Stimulated activated naive B cell treated with anti-CD40 and anti-IgM and Interleukin-4, amounts not matched to agents 10 μg/mL and 1 μg/mL and 100 μg/mL, for 72 hours (primary cell): ENCODE data around the gene SETD2.
A peak's percentile ranks its signal among the peaks of the same experiment; 100 is the strongest.
"Not testable (repeated sequence)": the region's sequence is repeated elsewhere in the genome, so short reads cannot be mapped to it uniquely, and the experiment has no call there.

ENCODE experiments used
- ATAC-seq, 2 donors: fragments of 150-1000 bp; cut with Tn5 transposase; replicated peaks; 2 replicates each; pipeline ENCODE4 v1.10.0; 2021; ENCODE audit warnings: moderate library complexity in 1 of 2
- DNase-seq: peaks from one replicate; pipeline ENCODE4 v3.0.0; 2021
- H3K27ac Mint-ChIP-seq: one replicate; pipeline ENCODE4 v1.8.0; 2022; ENCODE audit warnings: mild to moderate bottlenecking, mixed read lengths
- H3K27me3 Mint-ChIP-seq, 2 donors: one replicate each; pipeline ENCODE4 v1.8.0; 2022; ENCODE audit warnings: mixed read lengths in 2 of 2
- H3K36me3 Mint-ChIP-seq, 2 donors: one replicate each; pipeline ENCODE4 v1.8.0; 2022; ENCODE audit warnings: mixed read lengths in 2 of 2, mild to moderate bottlenecking in 1 of 2
- H3K4me1 Mint-ChIP-seq, 2 donors: one replicate each; pipeline ENCODE4 v1.8.0; 2022; ENCODE audit warnings: mixed read lengths in 2 of 2, mild to moderate bottlenecking in 1 of 2
- H3K4me3 Mint-ChIP-seq, 2 donors: one replicate each; pipeline ENCODE4 v1.8.0; 2022; ENCODE audit warnings: mild to moderate bottlenecking in 2 of 2, mixed read lengths in 2 of 2, moderate library complexity in 1 of 2
- H3K9me3 Mint-ChIP-seq, 2 donors: one replicate each; pipeline ENCODE4 v1.8.0; 2022; ENCODE audit warnings: mixed read lengths in 2 of 2, mild to moderate bottlenecking in 1 of 2

Gene SETD2

GRCh38 chr3:47163169-47164006 lies 525 bp downstream of the SETD2 start:
- peak; percentile 26 to 35 for ATAC-seq
- Mint-ChIP-seq H3K27me3 (no peaks in the 10 kb centered on the region), H3K4me3 (peak overlapping the region; percentile 90 to 93), H3K9me3 (no peaks in the 10 kb centered on the region), H3K27ac (peak overlapping the region; percentile 98), H3K36me3 (peaks cover 12 to 15% of the 10 kb centered on the region in 2 donors), H3K4me1 (peaks cover 22 to 47% of the 10 kb centered on the region in 2 donors)
- DNase-seq, result peak; percentile 37

- ATAC-seq, result no peak
- H3K27ac Mint-ChIP-seq, result peak overlapping the region; percentile 98
- no peak for DNase-seq
- peaks cover 12 to 19% of the 10 kb centered on the region in 2 donors for H3K36me3 Mint-ChIP-seq
- H3K9me3 Mint-ChIP-seq, result no peaks in the 10 kb centered on the region
- peak overlapping the region; percentile 90 to 93 for H3K4me3 Mint-ChIP-seq
- no peaks in the 10 kb centered on the region for H3K27me3 Mint-ChIP-seq
- H3K4me1 Mint-ChIP-seq, result peaks cover 24 to 53% of the 10 kb centered on the region in 2 donors
Measured at GRCh38 chr3:47162697-47163168, 1.2 kb downstream of the SETD2 start.

GRCh38 chr3:47161983-47162696 lies 1.8 kb downstream of the SETD2 start:
- H3K9me3 Mint-ChIP-seq, result no peaks in the 10 kb centered on the region

DNA sequence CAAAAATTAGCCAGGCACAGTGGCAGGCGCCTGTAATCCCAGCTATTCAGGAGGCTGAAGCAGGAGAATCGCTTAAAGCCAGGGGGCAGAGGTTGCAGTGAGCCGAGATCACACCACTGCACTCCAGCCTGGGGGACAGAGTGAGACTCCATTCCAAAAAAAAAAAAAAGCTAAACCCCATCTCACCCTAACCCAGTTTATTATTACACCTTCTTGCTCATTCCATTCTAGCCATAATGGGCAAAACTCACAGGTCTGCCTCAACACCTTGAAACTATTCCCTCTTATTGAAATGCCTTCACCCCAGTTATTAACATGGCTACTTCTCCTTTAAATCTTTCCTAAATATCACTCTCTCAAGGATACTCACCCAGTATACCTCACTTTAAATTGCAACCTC lies 4.1 kb downstream of the SETD2 start:
- H3K36me3 Mint-ChIP-seq, result peaks cover 12 to 19% of the 10 kb centered on the region in 2 donors
- H3K4me1 Mint-ChIP-seq, result peaks cover 29 to 62% of the 10 kb centered on the region in 2 donors
- H3K27ac Mint-ChIP-seq, result peak overlapping the region; percentile 42
- peak overlapping the region in 1 of 2 donors; percentile 2 for H3K4me3 Mint-ChIP-seq
- no peak for ATAC-seq
- DNase-seq, result no peak
- H3K27me3 Mint-ChIP-seq, result no peaks in the 10 kb centered on the region
- no peaks in the 10 kb centered on the region for H3K9me3 Mint-ChIP-seq

More at GRCh38 chr3:47161983-47162696, 1.8 kb downstream of the SETD2 start:
- peaks cover 12 to 19% of the 10 kb centered on the region in 2 donors for H3K36me3 Mint-ChIP-seq
- peak overlapping the region; percentile 98 for H3K27ac Mint-ChIP-seq
- DNase-seq, result no peak
- no peak for ATAC-seq
- peak overlapping the region; percentile 90 to 93 for H3K4me3 Mint-ChIP-seq
- peaks cover 27 to 59% of the 10 kb centered on the region in 2 donors for H3K4me1 Mint-ChIP-seq
- no peaks in the 10 kb centered on the region for H3K27me3 Mint-ChIP-seq

- Mint-ChIP-seq H3K4me1 (peaks cover 34 to 76% of the 10 kb centered on the region in 2 donors), H3K9me3 (no peaks in the 10 kb centered on the region), H3K4me3 (no peak overlapping the region), H3K27me3 (no peaks in the 10 kb centered on the region), H3K27ac (no peak overlapping the region), H3K36me3 (peaks cover 16 to 28% of the 10 kb centered on the region in 2 donors)
- DNase-seq, result no peak
- no peak for ATAC-seq
Measured at GRCh38 chr3:47158208-47158607, 5.7 kb downstream of the SETD2 start.

GRCh38 chr3:47156396-47156795 lies 7.5 kb downstream of the SETD2 start:
- ATAC-seq, result no peak
- H3K4me1 Mint-ChIP-seq, result peaks cover 42 to 86% of the 10 kb centered on the region in 2 donors
- no peak for DNase-seq
- no peak overlapping the region for H3K4me3 Mint-ChIP-seq
- no peaks in the 10 kb centered on the region for H3K27me3 Mint-ChIP-seq
- H3K36me3 Mint-ChIP-seq, result peaks cover 14 to 28% of the 10 kb centered on the region in 2 donors
- H3K27ac Mint-ChIP-seq, result no peak overlapping the region
- no peaks in the 10 kb centered on the region for H3K9me3 Mint-ChIP-seq

GRCh38 chr3:47152578-47152977 lies 11.3 kb downstream of the SETD2 start:
- DNase-seq, result no peak
- Mint-ChIP-seq H3K4me3 (no peak overlapping the region), H3K9me3 (no peaks in the 10 kb centered on the region), H3K4me1 (peaks cover 31 to 65% of the 10 kb centered on the region in 2 donors), H3K27me3 (no peaks in the 10 kb centered on the region), H3K36me3 (peaks cover 6 to 10% of the 10 kb centered on the region in 2 donors), H3K27ac (no peak overlapping the region)
- no peak for ATAC-seq

DNA sequence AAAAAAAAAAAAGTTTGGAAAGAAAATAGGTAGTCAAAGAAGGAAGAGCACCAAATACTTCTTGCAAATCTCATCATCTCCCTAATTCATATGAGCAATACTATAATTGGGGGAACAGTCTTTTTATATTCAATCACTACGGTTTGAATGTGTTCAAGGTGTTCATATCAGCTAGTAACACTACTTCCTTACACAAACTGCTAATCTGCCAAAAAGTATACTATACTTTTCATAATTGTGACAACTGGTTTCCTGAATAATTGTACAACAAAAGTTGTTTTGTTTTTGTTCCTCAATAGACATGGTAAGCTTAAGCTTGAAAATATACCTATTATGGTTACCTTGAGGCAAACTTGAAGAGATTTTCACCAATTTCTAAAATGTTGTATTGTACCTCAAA lies 12.1 kb downstream of the SETD2 start:
- ATAC-seq (no peak), DNase-seq (no peak)
- Mint-ChIP-seq H3K36me3 (peaks cover 6 to 10% of the 10 kb centered on the region in 2 donors), H3K4me1 (peaks cover 29 to 62% of the 10 kb centered on the region in 2 donors), H3K27me3 (no peaks in the 10 kb centered on the region), H3K9me3 (no peaks in the 10 kb centered on the region), H3K27ac (peak overlapping the region; percentile 20), H3K4me3 (no peak overlapping the region)

- peak; percentile 29 to 55 for ATAC-seq
- Mint-ChIP-seq H3K27me3 (no peaks in the 10 kb centered on the region), H3K9me3 (no peaks in the 10 kb centered on the region), H3K4me1 (peaks cover 26 to 59% of the 10 kb centered on the region in 2 donors), H3K4me3 (no peak overlapping the region), H3K36me3 (peaks cover 4 to 8% of the 10 kb centered on the region in 2 donors), H3K27ac (no peak overlapping the region)
- no peak for DNase-seq
Measured at GRCh38 chr3:47149339-47149933, 14.5 kb downstream of the SETD2 start.

DNA sequence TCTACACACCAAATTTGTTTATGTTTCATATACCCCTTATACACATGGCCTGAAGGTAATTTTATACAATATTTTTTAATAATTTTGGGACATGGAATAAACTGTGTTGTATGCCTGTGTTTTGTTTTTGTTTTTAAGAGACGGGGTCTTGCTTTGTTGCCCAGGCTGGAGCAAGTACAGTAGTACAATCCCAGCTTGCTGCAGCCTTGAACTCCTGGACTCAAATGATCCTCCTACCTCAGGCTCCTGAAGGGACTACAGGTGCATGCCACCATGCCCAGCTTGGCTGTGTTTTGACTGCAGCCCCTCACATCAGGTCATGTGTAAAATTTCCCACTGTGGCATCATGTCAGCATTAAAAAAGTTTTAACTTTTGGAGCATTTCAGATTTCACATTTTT lies 18.6 kb downstream of the SETD2 start:
- H3K27me3 Mint-ChIP-seq, result no peaks in the 10 kb centered on the region
- ATAC-seq (no peak), DNase-seq (no peak)
- no peak overlapping the region for H3K4me3 Mint-ChIP-seq
- H3K36me3 Mint-ChIP-seq, result peaks cover 0 to 1% of the 10 kb centered on the region in 2 donors
- H3K4me1 Mint-ChIP-seq, result peaks cover 23 to 46% of the 10 kb centered on the region in 2 donors
- no peak overlapping the region for H3K27ac Mint-ChIP-seq
- no peaks in the 10 kb centered on the region for H3K9me3 Mint-ChIP-seq

- no peak overlapping the region for H3K27ac Mint-ChIP-seq
- peaks cover 6 to 9% of the 10 kb centered on the region in 2 donors for H3K36me3 Mint-ChIP-seq
- peaks cover 23 to 46% of the 10 kb centered on the region in 2 donors for H3K4me1 Mint-ChIP-seq
- no peak overlapping the region for H3K4me3 Mint-ChIP-seq
- peaks cover 2 to 6% of the 10 kb centered on the region in 2 donors for H3K9me3 Mint-ChIP-seq
- no peak for ATAC-seq
- no peaks in the 10 kb centered on the region for H3K27me3 Mint-ChIP-seq
- no peak for DNase-seq
Measured at GRCh38 chr3:47143068-47143467, 20.8 kb downstream of the SETD2 start.

- not testable (repeated sequence) for H3K9me3 Mint-ChIP-seq, H3K27ac Mint-ChIP-seq, H3K36me3 Mint-ChIP-seq, ATAC-seq, DNase-seq, H3K4me3 Mint-ChIP-seq, H3K27me3 Mint-ChIP-seq
- peaks cover 23 to 46% of the 10 kb centered on the region in 2 donors for H3K4me1 Mint-ChIP-seq
Measured at GRCh38 chr3:47142536-47142935, 21.4 kb downstream of the SETD2 start.

GRCh38 chr3:47140973-47141461 lies 22.9 kb downstream of the SETD2 start:
- H3K9me3 Mint-ChIP-seq, H3K36me3 Mint-ChIP-seq, H3K27me3 Mint-ChIP-seq, DNase-seq: not testable (repeated sequence)
- peak; percentile 80 to 89 for ATAC-seq
- peaks cover 27 to 44% of the 10 kb centered on the region in 2 donors for H3K4me1 Mint-ChIP-seq
- H3K4me3 Mint-ChIP-seq, result peak overlapping the region in 1 of 2 donors; percentile 56
- peak overlapping the region; percentile 65 for H3K27ac Mint-ChIP-seq

DNA sequence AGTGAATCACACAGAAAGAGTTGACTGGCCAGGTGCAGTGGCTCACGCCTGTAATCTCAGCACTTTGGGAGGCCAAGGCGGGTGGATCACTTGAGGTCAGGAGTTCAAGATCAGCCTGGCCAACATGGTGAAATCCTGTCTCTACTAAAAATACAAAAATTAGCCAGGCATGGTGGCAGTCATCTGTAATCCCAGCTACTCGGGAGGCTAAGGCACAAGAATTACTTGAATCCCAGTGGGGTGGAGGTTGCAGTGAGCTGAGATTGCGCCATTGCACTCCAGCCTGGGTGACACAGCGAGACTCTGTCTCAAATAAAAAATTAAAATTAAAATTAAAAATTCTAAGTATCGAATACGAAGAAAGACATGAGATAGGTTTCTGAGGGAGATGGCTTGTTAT lies 23.4 kb downstream of the SETD2 start:
- peaks cover 30 to 45% of the 10 kb centered on the region in 2 donors for H3K4me1 Mint-ChIP-seq
- H3K4me3 Mint-ChIP-seq, H3K9me3 Mint-ChIP-seq, H3K36me3 Mint-ChIP-seq, ATAC-seq, H3K27ac Mint-ChIP-seq, H3K27me3 Mint-ChIP-seq, DNase-seq: not testable (repeated sequence)
